DMS153 (cell line): ENCODE measurements around the gene DHCR24.
"Not testable (repeated sequence)": the region's sequence is repeated elsewhere in the genome, so short reads cannot be mapped to it uniquely, and the experiment has no call there.

Experiments
- DNase-seq: peaks from one replicate; lab custom pipeline; 2025; lab: John Stamatoyannopoulos, UW

The DHCR24 gene

DNA sequence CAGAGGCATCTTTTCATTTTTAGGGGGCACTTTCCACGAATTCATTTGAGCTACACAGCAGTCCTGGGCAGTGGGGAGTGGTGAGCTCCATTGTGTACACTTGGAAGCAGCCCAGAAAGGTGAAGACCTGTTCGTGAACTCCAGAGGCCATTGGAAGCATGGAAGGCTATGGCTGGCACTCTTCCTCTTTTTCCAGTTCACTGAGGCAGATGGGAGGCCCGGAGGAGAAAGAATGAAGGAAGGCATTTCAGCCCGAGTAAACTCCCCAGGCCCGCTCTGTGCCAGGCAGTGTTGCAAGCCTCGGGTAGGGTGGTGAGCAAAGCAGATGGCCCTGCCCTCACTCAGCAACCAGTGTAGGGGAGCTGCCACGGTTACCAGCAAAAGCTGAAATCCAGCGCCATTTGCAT, 673 bp upstream of the DHCR24 start:
- DNase-seq = no peak

DNA sequence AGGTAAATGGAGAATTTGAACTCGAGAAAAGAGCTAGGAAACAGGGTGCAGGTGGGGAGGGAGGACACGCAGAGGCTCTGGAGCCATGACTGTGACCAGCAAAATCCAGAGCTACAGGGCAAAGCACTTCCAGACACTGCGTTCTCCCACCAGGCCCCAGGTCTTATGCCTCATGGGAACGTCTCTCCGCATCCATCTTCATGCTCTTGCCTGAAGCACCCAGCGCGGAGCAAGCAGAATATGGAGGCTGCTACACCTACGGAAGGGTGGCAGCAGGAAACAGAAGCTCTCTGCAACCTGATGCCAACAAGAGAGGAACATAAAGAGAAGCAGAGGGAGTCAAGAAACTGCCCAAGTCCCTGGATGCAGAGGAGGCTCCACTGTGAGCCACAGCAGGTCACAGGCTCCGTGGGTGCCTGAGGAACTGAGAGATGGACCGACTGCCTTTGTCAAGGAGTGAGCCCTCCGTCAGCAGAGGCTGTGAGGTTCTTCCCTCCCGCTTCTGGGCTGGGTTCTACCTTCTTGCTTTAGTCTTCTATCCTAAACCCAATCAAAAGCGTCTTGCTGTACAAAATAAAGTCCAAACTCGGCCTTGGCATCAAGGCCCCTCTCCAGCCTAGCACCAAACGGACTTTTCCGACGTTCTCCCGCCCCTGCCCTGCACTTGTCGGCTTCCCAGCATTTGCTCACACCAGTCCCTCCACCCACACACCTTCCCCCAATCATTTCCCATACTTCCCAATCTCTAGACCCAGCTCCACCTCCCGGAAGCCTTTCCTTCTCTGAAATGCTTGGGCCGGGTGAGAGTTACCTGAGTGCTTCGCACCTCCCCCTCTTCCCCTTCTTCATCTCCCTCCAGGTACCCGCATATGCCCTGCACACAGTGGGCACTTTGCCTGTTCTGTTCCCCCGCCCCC, 930 bp downstream of the DHCR24 start:
- DNase-seq = peak; percentile 31

DNA sequence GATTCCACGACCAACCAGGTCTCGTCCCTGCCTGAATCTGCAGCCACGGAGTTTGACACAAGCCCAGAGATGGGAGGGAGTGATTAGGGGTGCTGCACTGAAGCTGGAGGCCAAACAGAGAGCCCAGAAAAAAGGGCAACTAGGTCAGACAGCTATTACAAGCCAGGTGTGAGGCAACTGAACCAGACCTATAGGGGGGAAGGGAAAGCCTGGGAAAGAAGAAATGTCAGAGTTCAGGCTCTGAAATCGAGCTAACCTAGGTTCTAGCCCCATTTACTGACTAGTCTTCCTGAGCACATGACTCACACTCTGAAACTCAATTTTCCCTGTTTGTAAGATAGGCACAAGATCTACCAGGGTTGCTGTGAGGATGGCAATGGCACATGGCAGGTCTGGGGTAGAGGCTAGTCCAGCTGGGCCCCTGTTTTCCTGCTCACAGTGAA, 1.7 kb downstream of the DHCR24 start:
- DNase-seq = no peak

DNA sequence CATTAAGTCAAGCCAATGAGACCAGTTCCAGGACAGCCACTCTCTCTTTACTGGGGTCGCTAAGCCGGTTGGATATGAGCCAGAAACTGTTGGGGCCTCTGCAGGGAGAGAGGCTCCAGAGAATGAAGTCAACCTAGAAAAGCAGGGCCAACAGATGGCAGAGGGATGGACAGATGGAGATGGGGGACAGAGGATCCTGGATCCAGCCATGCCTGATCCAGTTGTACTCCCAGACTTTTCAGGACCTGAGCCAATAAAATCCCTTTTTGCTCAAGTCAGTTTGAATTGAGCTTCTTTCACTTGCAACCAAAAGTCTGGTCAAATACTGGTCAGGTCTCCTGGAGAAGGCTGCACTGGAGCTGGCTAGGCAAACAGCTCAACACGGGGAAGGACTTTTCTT, 2.2 kb downstream of the DHCR24 start:
- DNase-seq = no peak

DNA sequence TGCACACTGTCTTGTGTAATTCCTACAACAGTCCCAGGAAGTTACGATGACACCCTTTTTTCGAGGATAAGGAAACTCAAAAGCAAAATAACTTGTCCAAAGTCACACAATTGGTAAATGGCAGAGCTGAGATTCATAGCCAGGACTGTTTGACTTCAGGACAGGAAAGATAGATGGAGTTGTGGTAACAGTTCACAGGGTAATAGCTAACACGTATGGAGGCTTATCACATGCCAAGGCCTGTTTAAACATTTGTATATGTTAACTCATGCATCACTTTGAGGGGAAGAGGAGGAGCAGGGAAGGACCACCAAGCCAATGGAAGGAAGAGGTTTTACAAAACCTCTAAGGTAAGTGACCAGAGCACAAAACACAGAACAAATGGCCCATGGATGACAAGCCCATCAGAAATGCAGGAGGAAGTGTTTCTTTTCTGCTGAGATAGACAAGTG, 2.8 kb downstream of the DHCR24 start:
- DNase-seq = no peak

- no peak for DNase-seq
Measured at GRCh38 chr1:54883349-54884102, 3.5 kb downstream of the DHCR24 start.

DNA sequence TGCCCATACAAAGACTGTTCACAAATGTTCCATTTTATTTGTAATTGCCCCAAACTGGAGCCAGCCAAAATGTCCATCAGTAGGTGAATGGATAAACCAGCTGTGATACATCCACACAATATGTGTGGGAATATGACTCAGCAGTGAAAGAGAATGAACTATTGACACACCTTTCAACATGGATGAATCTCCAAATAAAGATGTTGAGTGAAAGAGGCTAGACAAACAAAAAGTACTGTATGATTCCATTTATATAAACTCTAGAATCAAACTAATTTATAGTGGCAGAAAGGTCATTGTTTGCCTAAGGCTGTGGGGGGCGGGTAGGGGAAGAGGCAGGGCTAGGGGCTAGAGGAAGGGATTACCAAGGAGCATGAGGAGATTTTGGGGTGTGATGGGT, 4.5 kb downstream of the DHCR24 start:
- DNase-seq = peak; percentile 76

DNA sequence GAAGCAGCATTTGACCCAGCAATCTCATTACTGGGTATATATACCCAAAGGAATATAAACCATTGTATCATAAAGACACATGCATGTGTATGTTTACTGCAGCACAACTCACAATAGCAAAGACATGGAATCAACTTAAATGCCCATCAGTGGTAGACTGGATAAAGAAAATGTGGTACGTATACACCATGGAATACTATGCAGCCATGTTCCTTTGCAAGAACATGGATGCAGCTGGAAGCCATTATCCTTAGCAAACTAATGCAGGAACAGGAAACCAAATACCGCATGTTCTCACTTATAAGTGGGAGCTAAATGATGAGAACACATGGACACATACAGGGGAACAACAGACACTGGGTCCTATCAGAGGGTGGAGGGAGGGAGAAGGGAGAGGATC, 5.4 kb downstream of the DHCR24 start:
- not testable (repeated sequence) for DNase-seq

DNA sequence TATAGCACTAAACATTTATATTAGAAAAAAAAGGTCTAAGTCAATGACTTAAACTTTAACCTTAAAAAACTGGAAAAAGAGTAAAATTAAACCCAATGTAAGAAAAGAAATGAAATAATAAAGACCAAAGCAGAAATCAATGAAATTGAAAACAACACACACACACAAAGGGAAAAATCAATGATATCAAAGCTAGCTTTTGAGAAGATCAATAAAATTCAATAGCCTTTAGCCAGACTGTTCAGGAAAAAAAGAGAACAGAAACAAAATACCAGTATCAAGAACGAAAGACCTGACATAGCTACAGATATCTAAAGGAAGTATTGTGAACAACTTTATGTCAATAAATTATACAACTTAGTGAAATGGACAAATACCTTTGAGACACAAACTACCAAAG, 7.1 kb downstream of the DHCR24 start:
- DNase-seq = no peak

DNA sequence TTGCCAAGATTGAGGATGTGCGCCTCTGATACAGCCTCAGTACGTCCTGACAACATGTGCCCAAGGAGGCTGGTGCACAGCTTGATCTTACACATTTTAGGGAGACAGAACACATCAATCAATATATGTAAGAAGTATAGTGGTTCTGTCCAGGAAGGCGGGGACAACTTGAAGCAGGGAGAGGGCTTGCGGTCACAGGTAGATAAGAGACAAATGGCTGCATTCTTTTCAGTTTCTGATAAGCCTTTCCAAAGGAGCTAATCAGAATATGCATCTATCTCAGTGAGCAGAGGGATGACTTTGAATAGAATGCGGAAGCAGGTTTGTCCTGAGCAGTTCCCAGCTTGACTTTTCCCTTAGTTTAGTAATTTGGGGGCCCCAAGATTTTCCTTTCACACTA, 10.2 kb downstream of the DHCR24 start:
- DNase-seq = no peak

- no peak for DNase-seq
Measured at GRCh38 chr1:54875000-54875399, 12.0 kb downstream of the DHCR24 start.

GRCh38 chr1:54874079-54874830, 12.7 kb downstream of the DHCR24 start:
- no peak for DNase-seq

DNA sequence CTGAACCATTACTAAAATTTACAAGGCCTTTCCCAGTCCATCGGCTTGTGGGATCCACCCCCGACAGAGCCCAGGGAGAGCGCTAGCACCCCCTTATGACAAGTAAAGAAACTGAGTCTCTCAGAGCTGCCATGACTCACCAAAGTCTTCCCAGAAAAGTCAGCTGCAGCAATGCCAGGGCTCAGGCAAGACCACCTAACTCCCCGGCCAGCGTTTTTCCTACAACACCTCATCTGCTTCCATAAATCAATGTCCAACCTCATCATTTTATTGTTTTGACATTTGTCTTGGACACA, 15.0 kb downstream of the DHCR24 start:
- no peak for DNase-seq

DNA sequence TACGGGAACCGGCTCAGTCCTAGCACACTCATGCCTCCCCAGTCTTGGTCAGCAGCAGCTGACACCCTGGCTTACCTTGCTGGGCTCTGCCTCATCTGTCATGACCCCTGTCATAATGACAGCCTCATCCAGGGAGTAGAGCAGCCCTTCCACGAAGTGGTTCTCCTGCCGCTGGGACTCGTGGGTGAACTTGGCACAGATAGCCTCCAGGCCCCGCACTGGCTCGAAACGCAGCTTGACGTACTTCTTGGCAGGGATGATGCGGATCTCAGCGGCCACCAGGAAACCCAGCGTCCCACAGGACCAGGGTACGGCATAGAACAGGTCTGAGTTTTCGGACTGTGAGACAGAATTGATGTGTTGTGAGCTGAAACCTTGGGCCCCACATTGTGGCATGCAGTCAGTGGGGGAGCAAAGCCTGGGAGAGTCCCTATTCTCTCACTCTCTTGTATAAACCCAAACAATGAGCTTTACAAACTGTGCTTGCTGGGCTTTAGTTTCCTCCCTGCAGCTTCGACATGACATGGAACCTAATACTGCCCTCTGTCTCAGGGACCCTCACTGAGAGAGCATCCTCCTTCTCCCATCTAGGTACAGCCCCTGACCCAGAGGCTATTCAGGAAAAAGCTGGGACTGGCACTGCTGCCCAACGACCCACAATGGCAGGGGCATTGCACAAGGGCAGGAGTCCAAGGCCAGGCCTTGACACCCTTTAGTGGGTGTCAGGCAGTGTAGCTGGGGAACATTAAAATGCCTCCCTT, 15.5 kb downstream of the DHCR24 start:
- no peak for DNase-seq

DNA sequence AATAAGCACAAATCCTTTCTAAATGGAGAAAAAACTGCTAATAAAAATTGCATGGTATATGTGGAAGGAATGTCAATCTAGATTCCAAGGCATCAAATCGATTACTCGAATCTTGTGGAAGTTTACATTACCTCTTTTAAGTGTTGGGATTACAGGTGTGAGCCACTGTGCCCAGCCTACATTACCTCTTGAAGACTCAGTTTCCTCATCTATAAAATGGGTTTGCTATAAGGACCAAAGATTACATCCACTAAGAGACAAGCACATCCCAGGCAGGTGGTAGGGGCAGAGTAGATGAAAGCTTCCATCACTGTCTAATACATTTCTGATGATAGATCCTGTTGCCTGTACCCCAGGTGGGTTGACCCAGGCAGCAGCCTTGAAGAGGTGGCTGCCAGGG, 16.1 kb downstream of the DHCR24 start:
- DNase-seq = no peak

GRCh38 chr1:54869173-54869851, 17.7 kb downstream of the DHCR24 start:
- no peak for DNase-seq

- DNase-seq = no peak
Measured at GRCh38 chr1:54867717-54868057, 19.3 kb downstream of the DHCR24 start.

- no peak for DNase-seq
Measured at GRCh38 chr1:54866801-54867716, 19.9 kb downstream of the DHCR24 start.

GRCh38 chr1:54865238-54866073, 21.5 kb downstream of the DHCR24 start:
- no peak for DNase-seq
